Ammon's horn (tissue), 1 donor: ENCODE results near the gene ZNF425.
"Not testable (repeated sequence)": the region's sequence is repeated elsewhere in the genome, so short reads cannot be mapped to it uniquely, and the experiment has no call there.

Source experiments
- DNase-seq: peaks from one replicate; pipeline ENCODE4 v3.0.0-alpha.2; 2016; ENCODE audit warnings: low spot score

ZNF425 gene

DNA sequence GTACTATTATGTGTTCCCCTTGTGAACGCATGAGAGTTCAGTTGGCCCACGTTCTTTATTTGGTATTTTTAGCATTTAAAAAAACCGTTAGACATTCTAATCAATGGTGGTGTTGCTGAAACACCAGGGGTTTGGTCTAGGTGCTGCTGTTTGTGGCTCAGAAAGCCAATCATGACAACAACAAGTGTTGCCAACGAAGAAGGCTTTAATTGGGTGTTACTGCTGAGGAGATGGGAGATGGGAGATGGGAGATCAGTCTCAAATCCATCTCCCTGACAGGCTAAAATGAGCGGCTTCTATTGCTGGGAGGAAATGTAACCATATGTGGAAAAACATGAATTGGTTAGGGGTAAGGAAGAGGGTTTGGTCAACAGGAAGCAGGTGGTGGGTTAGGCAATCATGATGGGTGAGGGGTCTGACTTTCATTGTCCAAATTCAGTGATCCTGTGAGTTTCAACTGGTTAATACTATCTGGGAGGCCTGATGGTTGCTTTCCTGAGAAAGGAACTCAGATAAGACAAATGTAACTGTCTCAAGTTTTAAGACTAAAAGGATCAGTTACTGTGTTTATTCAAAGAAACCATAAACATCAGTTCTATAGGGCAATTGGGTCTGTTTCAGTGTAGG lies 4.6 kb upstream of the ZNF425 start:
- no peak for DNase-seq

DNA sequence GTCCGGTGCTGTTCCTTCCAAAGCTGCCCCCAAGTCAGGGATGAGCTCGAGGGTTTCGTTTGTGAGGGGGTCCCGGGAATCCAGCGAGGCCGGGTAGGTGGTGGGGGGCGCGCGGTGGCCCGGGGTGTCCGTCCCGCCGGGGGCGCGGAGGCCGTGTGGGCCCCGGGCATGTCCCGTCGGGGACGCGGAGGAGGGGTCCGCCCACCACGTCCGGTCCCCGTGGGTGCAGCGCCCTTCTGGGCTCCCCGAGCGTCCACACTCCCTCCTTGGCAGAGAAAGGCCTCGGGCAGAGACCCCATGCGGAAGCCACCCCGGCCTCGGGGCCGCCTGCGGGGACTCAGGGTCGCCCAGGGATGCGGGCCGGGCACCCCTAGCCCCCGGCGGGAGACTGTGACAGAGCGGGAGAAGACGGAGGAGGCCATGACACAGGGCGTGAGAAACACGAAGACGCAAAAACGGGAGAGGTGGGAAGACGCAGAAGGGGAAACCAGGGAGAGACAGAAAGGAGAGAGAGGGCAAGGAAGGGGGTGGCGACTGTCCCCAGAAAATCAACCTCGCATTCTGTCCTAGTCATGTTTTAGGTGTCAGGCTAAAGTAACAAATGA lies 640 bp upstream of the ZNF425 start:
- DNase-seq, result peak; percentile 33

DNA sequence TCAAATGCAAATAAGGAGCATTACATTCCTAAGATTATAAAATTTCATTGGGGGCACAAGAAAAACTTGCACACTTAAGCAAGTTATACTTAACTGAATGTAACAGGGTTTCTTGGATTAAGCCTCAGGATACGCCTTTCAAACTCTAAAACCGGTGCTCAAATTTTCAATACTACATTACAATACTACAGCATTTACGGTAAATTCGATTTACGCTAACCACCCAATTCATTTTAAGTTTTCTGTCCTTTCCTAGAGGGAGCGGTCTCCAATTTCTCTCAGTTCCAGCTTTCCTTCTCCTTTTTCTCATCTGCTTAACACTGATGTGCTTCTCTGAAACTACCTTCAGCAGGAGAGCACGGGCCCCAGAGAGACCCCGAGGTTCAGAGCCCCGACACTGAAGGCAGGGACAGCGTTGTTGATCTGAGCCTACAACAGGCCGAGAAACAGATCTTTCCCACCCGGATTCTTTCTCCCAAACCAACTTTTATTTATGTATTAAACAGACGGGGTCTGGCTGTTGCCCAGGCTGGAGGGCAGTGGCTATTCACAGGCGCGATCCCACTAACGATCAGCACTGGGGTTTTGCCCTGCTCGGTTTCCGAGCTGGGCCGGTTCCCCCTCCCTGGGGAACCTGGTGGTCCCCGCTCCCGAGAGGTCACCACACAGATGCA lies 798 bp downstream of the ZNF425 start:
- no peak for DNase-seq

DNA sequence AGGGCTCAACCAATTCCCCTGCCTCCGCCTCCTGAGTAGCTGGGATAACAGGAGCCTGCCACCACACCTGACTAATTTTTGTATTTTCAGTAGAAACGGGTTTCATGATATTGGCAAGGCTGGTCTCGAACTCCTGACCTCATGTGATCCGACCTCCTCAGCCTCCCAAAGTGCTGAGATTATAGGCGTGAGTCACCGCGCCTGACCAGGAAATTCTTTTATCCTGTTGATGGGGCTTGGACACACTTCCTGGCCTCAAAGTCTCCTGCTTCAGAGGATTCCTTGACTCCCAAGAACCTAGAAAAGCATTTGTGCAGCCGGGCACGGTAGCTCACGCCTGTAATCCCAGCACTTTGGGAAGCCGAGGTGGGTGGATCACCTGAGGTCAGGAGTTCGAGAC lies 16.2 kb downstream of the ZNF425 start:
- no peak for DNase-seq

DNA sequence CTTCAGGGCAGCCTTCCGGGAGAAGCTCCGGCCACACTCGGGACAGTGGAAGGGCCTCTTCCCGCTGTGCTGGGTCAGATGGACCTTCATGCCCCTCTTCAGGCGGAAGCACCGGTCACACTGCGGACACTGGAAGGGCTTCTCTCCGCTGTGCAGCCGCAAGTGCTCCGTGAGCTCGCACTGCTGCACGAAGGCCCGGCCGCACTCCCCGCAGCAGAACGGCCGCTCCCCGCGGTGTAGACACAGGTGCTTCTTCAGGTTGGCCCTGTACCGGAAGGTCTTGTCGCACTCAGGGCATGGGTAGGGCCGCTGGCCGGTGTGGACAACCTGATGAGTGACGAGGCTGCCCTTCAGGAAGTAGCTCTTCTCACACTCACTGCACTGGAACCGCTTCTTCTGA lies 21.4 kb downstream of the ZNF425 start:
- no peak for DNase-seq

DNA sequence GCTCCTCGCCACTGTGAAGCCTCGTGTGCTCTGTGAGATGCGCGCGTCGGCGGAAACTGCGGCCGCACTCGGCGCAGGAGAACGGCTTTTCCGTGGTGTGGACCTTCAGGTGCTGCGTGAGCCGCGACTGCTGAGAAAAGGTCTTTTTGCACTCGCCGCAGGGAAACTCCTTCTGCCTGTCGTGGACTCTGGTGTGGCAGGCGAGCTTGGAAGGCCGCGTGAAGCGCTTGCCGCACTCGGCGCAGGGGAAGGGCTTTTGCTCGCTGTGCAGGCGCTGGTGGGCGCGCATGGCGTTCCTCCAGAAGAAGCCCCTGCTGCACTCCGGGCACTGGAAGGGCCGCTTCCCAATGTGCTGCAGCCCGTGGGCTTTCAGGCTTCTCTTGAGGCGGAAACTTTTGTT lies 21.9 kb downstream of the ZNF425 start:
- no peak for DNase-seq

DNA sequence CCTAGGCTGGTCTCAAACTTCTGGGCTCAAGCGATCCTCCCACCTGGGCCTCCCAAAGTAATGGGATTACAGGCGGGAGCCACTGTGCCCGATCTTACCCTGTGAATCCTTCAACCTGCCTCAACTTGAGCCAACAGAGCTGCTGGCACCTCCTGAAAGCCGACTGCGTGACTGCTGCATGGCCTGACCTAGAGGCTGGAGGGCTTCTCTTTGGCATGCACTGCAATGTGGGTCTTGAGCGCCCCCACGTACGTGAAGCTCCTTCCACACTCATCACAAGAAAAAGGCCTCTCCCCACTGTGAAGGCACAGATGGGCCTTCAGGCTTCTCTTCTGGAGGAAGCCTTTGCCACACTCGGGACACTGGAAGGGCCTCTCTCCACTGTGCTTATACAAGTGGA lies 22.7 kb downstream of the ZNF425 start:
- no peak for DNase-seq

DNA sequence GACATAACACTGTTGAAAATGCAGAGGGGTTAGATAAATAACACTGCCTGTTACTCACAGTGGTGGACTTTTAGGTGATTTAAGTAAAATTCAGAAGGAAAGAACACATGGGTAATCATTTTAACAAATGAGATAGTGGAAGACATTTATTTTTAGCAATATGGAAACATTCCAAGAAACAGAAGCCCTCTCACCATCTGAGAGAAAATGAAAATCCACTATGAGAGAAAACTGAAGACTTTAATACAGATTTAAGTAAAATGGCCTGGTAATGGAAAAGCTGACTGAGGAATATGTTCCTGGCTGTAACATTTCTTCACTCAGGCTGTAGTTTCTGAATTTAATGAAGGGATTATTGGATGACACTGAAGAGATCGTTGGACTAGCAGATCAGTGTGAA lies 23.5 kb downstream of the ZNF425 start:
- DNase-seq, result no peak

DNA sequence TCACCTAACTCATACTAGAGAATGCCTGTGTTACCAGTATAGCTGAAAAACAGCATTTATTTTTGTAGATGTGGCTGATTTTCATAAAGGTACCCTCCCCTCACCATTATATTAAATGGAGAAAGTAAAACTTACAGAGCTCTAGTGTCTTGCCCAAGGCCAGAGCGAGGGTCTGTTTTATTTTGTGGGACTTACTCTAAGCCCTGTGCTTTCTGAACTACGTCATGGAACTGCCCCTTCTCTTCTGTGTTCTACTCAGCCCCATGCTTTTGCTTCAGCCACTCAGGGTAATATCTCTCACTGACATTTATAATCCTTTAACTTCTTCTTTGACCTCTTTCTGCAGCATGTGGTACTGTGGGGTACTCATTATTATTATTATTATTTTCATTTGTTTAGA lies 25.3 kb downstream of the ZNF425 start:
- no peak for DNase-seq

DNA sequence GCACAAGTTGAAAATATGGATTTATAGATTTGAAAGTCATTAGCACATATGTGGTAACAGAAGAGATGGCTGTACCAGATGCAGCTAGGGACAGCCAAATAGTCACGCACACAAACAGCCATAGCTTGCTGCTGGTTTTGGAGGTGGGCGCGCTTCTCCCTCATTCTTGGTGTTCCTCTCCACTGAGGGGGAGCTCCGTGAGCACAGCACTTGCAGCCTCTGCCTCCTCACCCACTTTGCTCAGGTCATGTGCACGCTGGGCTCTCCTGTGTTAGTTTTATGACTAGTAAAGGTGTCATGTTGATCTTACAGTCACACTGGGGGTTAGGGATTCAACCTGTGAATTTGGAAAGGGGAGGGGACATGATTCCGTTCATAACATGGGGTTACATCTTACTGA lies 27.1 kb downstream of the ZNF425 start:
- no peak for DNase-seq

DNA sequence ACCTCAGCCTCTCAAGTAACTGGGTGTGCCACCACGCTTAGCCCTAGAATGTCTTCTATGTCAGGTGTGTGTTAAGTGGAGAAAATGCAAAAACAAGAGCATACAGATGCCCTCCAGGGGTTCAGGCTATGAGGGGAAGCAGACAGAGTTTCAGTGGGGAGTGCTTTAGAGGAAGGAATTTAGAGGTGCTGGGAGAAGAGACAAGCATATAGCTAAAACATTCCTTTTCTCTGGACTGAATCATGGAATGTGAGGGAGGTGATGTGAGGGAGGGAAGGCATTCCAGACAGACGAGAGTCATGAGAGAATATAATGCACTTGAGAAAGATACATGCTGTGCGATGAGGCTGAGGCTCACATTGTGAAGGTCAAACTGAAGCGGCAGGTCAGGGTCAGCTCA lies 29.0 kb downstream of the ZNF425 start:
- no peak for DNase-seq

DNA sequence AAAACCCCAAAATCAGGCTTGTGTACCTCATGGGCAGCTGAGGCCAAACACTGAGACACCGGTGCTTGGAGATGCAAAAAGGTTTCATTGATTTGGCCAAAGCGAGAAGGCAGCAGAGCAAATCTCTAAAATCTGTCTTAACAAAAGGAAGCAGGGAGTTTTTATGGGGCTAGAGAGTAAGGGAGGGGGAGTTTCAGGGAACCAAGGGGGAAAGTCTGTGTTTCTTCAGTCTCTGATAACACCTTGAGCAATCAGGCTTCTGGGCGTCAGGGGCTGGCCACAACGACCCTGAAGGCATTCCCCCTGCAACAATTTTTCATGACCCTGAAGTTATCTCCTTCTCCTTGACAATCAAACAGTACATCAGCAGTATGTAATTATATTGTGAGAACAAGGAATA lies 32.9 kb downstream of the ZNF425 start:
- DNase-seq, result no peak

DNA sequence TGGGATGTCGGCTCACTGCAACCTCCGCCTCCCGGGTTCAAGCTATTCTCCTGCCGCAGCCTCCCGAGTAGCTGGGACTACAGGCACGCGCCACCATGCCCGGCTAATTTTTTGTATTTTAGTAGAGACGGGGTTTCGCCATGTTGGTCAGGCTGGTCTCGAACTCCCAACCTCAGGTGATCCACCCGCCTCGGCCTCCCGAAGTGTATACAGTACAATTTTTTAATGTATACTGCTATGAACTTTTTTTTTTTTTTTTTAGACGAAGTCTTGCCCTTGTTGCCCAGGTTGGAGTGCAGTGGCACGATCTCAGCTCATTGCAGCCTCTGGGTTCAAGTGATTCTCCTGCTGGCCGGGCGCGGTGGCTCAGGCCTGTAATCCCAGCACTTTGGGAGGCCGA lies 33.9 kb downstream of the ZNF425 start:
- not testable (repeated sequence) for DNase-seq

DNA sequence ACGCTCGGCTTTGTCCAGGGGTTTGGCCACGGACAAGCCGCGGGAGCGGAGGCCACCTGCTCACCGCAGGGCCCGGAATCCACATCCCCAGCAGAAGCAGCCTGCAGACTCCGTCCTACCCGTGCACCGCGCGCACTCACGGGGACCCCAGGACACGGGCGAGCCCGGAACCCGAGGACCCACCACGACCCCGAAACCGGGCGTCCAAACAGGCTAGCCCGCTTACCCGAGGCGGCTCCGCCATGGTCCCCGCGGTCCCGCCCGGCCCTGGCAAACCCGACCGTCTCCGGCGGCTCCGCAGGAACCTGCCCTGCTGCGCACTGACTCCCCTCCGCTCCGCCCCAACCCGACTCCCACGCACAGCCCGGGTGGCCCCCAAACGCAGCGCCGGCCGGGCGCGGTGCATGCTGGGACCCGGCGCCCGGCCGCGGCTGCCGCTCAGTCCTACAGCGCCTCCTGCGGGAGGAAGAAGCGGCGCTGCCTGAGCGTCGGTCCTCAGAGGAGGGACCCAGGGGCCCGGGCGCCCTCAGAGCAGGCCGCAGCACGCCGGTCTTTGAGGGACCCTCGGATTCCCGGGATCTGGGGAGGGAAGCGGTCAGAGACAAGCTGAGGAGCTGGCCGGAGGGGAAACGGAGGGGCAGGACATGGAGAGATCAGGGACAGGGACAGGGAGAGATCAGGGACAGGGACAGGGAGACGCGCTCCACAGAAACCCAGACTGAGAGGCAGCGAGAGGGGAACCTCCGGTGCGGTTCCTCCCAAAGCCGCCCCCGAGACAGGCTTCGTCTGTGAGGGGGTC lies 35.5 kb downstream of the ZNF425 start, which contains the start of gene ZNF786:
TSS of gene ZNF786 (minus strand) at position 322 of the 799 bp plus-strand sequence. CDS start at position 244, 78 bp downstream.
- DNase-seq, result peak; percentile 88

DNA sequence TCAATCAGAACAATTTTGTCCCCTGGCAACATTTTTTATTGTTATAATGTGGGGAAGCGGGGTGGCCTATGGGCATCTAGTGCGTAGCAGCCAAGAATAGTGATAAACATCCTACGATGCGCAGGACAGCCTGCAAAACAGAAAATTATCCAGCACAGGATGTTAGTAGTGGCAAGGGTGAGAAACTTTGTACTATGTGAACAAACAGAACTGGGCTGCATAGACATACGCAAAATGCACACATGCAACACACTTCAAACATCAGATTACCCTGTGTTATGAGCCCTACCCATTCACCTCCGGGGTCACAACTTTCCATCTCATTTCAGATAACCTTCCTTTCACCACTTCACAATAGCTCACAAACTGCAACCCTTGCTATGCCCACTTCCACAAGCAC lies 38.7 kb downstream of the ZNF425 start:
- no peak for DNase-seq

DNA sequence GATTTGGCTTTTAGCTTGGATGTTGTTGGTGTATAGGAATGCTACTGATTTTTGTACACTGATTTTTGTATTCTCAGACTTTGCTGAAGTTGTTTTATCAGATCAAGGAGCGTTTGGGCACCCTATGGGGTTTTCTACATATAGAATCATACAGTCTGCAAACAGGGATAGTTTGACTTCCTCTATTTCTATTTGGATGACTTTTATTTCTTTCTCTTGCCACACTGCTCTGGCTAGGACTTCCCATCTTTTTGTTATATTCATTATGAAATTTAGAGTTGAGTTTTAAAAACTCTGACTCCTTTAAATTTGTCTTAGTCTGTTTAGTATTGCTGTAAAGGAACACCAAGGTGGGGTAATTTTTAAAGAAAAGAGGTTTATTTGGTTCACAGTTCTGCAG lies 40.3 kb downstream of the ZNF425 start:
- DNase-seq, result no peak

DNA sequence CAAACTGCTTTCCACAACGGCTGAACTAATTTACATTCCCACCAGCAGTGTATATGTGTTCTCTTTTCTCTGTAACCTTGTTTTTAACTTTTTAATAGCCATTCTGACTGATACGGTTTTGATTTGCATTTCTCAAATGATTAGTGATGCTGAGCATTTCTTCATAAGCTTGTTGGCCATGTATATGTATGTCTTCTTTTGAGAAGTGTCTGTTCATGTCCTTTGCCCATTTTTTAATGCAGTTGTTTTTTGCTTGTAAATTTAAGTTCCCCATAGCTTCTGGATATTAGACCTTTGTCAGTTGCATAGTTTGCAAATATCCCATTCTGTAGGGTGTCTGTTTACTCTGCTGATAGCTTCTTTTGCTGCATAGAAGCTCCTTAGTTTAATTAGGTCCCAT lies 41.7 kb downstream of the ZNF425 start:
- no peak for DNase-seq

DNA sequence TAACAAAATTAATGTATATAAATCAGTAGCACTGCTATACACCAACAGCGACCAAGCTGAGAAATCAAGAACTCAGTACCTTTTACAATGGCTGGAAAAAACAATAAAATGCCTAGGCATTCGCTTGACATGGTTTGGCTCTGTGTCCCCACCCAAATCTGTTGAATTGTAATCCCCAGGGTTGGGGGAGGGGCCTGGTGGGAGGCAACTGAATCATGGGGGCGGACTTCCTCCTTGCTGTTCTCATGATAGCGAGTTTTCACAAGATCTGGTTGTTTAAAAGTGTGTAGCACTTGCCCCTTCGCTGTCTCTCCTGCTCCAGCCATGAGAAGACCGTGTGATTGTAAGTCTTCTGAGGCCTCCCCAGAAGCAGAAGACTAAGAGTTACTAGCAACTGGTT lies 44.2 kb downstream of the ZNF425 start:
- DNase-seq, result no peak

DNA sequence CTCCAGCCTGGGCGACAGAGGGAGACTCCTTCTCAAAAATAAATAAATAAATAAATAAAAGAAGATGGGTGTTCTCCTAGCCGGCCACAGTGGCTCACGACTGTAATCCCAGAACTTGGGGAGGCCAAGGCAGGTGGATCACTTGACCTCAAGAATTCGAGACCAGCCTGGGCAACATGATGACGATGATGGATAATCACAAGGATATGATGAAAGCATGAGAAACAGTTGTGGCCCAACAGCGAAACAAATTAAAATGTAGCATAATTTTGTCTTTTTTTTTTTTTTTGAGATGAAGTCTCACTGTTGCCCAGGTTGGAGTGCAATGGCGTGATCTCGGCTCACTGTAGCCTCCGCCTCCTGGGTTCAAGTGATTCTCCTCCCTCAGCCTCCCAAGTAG lies 48.5 kb downstream of the ZNF425 start:
- no peak for DNase-seq

DNA sequence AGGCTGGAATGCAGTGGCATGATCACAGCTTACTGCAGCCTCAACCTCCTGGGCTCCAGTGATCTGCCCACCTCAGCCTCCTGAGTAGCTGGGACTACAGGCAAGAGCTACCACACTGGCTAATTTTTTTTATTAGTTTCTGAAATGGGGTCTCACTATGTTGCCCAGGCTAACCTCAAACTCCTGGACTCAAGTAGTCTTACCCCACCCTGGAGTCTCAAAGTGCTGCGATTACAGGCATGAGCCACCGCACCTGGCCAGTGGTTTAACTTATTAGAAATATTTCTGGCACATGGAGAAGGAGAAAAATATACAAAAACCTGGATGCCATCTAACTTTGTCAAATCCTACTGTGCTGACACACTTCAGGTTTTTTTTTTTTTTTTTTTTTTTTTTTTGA lies 50.8 kb downstream of the ZNF425 start:
- no peak for DNase-seq

DNA sequence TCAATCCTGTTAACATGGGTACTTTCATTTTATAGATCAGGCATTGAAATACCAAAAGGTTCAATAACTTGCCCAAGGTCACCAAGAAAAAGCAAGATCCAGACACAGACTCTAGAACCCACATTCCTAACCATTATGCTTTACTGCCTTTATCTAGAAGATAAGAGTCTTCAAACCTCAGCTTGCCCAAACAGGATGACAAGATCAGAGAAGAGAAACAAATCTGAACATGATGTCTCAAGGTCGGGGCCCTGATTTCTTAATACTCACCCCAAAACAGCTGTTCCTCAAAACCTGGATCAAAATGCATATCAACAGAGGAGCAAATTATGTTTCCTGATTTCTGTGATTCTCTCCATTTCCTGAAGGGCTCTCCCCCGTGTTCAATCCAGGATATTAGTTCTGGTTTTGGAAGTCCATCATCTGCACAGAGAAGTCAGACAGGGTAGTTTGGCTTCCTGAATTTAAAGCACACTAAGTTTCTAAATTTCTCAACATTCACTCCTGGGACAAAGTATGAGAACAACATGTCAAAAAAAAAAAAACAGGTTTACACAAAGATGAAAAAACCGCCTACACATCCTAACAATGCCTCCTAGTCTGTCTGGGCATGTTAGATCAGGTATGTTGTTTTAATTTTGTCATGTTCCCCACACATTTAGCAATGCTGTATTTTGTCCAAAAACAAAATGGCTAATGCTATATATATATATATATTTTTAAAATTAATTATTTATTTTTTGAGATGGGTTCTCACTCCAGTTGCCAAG lies 51.8 kb downstream of the ZNF425 start:
- DNase-seq, result no peak

DNA sequence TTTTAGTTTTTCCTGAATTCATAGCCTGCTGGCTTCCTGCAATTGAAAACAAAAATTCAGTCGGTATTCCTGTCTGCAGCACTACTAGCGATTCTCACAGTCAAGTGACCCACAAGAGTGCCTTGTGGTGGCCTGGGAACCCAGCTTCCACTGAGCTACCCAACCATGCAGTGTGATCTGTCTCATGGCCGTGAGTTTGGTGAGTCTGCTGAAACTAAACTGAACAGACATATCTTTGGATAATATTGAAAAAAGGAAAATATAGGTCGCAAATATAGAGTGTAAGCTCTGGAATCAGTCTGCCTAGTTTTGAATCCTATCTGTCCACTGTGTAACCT lies 53.7 kb downstream of the ZNF425 start:
- no peak for DNase-seq
